Gastrocnemius medialis (tissue), 4 donors: ENCODE data around the gene HRH2.

Source experiments
- POLR2A ChIP-seq, 2 donors: fragments of 450-650 bp; IDR thresholded peaks; one replicate each; pipeline ENCODE4 v1.6.1; 2017; ENCODE audit warnings: antibody characterized with exemption in 2 of 2, mild to moderate bottlenecking in 2 of 2, moderate library complexity in 2 of 2
- TF ChIP-seq, protein P1 (sequence below), 5 experiments: fragments of 450-650 bp in 3 of 5; fragments of 200-600 bp in 2 of 5; sonication (generic) in 2 of 5; IDR thresholded peaks in 4 of 5; conservative IDR thresholded peaks in 1 of 5; 1 replicate in 4 of 5; 2 replicates in 1 of 5; pipeline ENCODE4 v1.5.1; 2016 to 2019; ENCODE audit warnings: antibody characterized with exemption in 5 of 5, mild to moderate bottlenecking in 3 of 5, moderate library complexity in 3 of 5

DNA sequence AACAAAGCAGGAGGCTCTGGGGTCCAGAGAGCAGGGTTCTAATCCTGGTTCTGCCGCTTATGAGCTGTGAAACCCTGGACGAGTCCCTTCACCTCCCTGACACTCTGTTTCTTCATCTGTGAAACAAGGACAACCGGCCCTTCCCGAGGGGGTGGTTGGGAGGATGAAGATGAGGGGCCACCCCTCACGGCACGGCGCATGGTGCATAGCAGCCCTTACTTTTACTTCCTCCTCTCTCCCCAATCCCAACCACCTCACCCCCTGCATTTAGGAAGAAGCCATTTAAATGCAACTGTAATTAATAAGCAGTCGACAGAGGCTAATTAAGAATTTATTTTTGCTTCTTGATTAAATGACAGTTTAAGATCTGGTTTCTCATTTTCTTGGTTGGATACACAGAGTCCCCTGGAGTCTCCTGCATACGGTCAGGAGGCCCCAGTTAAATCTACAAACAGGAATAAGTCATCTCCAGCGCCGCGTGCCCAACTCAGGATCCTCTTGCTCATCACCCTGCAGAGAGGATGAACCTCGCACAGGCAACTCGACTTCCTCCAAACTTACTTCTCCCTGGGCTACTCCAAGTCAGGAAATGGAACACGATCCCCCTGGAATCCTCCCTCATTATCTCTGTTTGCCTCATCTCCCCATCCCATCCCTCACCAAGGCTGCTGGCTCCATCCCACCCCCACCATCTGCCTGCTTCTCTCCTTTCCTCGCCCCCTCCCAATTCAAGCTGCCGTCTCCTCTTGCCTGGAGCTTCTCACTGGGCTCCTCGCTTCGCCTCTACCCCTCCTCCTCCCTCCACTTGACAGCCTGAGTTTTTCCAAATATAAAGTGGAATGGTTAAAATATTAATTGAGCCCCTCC is 95.9 kb downstream of the HRH2 start:
- TF ChIP-seq, protein P1, sequence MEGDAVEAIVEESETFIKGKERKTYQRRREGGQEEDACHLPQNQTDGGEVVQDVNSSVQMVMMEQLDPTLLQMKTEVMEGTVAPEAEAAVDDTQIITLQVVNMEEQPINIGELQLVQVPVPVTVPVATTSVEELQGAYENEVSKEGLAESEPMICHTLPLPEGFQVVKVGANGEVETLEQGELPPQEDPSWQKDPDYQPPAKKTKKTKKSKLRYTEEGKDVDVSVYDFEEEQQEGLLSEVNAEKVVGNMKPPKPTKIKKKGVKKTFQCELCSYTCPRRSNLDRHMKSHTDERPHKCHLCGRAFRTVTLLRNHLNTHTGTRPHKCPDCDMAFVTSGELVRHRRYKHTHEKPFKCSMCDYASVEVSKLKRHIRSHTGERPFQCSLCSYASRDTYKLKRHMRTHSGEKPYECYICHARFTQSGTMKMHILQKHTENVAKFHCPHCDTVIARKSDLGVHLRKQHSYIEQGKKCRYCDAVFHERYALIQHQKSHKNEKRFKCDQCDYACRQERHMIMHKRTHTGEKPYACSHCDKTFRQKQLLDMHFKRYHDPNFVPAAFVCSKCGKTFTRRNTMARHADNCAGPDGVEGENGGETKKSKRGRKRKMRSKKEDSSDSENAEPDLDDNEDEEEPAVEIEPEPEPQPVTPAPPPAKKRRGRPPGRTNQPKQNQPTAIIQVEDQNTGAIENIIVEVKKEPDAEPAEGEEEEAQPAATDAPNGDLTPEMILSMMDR (IDR thresholded peaks at IDR 0.05 in 4 of 5, conservative IDR thresholded peaks at IDR 0.05 in 1 of 5), result no peak
- no peak for TF ChIP-seq POLR2A (IDR thresholded peaks at IDR 0.05)
